MM.1S (cell line): ENCODE data around the gene FMNL1.

Experiments used
- DNase-seq: peaks from one replicate; pipeline ENCODE4 v3.0.0-alpha.2; 2015
- H2AFZ ChIP-seq: fragments of 300-600 bp; sonication (generic); 2 replicates; pipeline ENCODE4 v1.6.0; 2016; ENCODE audit warnings: antibody characterized with exemption, low read length
- H3F3A ChIP-seq: fragments of 300-600 bp; sonication (generic); 2 replicates; pipeline ENCODE4 v1.6.1; 2016; ENCODE audit warnings: mild to moderate bottlenecking, antibody characterized with exemption, low read length, moderate library complexity, mixed read lengths; ENCODE audit not compliant: insufficient read depth
- H3K27ac ChIP-seq: fragments of 300-600 bp; sonication (generic); 2 replicates; pipeline ENCODE4 v1.5.1; 2016; ENCODE audit warnings: mild to moderate bottlenecking, low read length
- H3K27me3 ChIP-seq: fragments of 300-600 bp; sonication (generic); replicated peaks from 2 replicates; pipeline ENCODE4 v1.6.0; 2016; ENCODE audit warnings: low read length; ENCODE audit not compliant: insufficient read depth
- H3K36me3 ChIP-seq: fragments of 300-600 bp; sonication (generic); replicated peaks from 2 replicates; pipeline ENCODE4 v1.6.1; 2016; ENCODE audit warnings: mild to moderate bottlenecking, low read length, mixed read lengths; ENCODE audit not compliant: insufficient read depth
- H3K4me1 ChIP-seq: fragments of 300-600 bp; sonication (generic); 2 replicates; pipeline ENCODE4 v1.6.1; 2016; ENCODE audit warnings: low read length, mixed read lengths
- H3K4me2 ChIP-seq: fragments of 300-600 bp; sonication (generic); 2 replicates; pipeline ENCODE4 v1.6.0; 2016; ENCODE audit warnings: low read depth, low read length
- H3K4me3 ChIP-seq: fragments of 300-600 bp; sonication (generic); 2 replicates; pipeline ENCODE4 v1.5.1; 2016; ENCODE audit warnings: low read length, mixed read lengths
- H3K79me2 ChIP-seq: fragments of 300-600 bp; sonication (generic); 2 replicates; pipeline ENCODE4 v1.6.1; 2016; ENCODE audit warnings: mixed run types, low read length, mixed read lengths
- H3K9ac ChIP-seq: fragments of 300-600 bp; sonication (generic); 2 replicates; pipeline ENCODE4 v1.6.1; 2016; ENCODE audit warnings: low read length, mixed read lengths
- H3K9me2 ChIP-seq: fragments of 300-600 bp; sonication (generic); replicated peaks from 2 replicates; pipeline ENCODE4 v1.6.1; 2016; ENCODE audit warnings: mild to moderate bottlenecking, low read length, mixed read lengths; ENCODE audit not compliant: insufficient read depth
- H3K9me3 ChIP-seq: fragments of 300-600 bp; sonication (generic); replicated peaks from 2 replicates; pipeline ENCODE4 v1.6.1; 2016; ENCODE audit warnings: mild to moderate bottlenecking, low read length, mixed read lengths; ENCODE audit not compliant: insufficient read depth
- H4K20me1 ChIP-seq: fragments of 300-600 bp; sonication (generic); 2 replicates; pipeline ENCODE4 v1.6.1; 2016; ENCODE audit warnings: mild to moderate bottlenecking, low read length, moderate library complexity, mixed read lengths; ENCODE audit not compliant: insufficient read depth
- EZH2 ChIP-seq: fragments of 300-600 bp; sonication (generic); optimal IDR thresholded peaks from 2 replicates; pipeline ENCODE3; 2017; ENCODE audit warnings: low read depth, mild to moderate bottlenecking, antibody characterized with exemption, low read length, mixed read lengths
- EZH2phosphoT487 ChIP-seq: fragments of 300-600 bp; sonication (generic); IDR thresholded peaks from 2 replicates; pipeline ENCODE4 v1.6.1; 2018; ENCODE audit warnings: antibody characterized with exemption, low read length
- TF ChIP-seq, protein P1 (sequence below): fragments of 300-600 bp; sonication (generic); IDR thresholded peaks from 2 replicates; pipeline ENCODE4 v1.5.1; 2016; ENCODE audit warnings: antibody characterized with exemption, low read length, mixed read lengths

Gene FMNL1

DNA sequence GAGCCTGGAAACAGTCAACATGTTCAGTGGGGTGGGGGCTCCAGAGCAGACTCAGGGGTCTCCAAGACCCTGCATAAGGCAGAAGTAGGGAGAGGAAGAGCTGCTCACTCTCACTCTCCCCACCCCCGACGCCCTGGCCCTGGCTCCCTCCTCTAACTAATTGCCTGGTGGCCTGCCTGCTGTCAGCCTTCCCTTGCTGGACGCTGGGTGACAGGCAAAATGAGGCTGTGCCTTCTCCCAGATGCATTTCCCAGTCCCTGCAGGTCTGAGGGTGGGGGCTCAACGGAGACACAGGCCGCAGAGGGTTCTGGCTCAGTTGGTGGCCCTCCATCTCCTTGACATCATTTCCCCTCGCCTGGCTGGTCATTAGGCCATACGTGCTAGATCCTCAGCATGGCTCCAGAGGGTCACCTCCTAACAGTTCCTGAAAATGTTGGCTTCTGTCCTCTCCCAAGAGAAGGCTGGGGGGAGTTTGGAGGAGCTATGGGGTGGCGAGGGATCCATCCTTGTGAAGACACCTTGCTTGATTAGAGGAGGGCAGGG, 1.4 kb downstream of the FMNL1 start:
- Histone ChIP-seq H4K20me1 (no peaks in the 10 kb centered on the region), H3K9me2 (no peaks in the 10 kb centered on the region), H3K4me1 (peaks cover 46% of the 10 kb centered on the region), H3F3A (peaks cover 75% of the 10 kb centered on the region), H3K27me3 (no peaks in the 10 kb centered on the region), H3K9ac (peak overlapping the region; percentile 98), H3K79me2 (peaks cover 75% of the 10 kb centered on the region), H3K4me2 (peak overlapping the region; percentile 90), H3K4me3 (peak overlapping the region; percentile 98), H3K36me3 (no peaks in the 10 kb centered on the region), H3K27ac (peak overlapping the region; percentile 99), H3K9me3 (no peaks in the 10 kb centered on the region), H2AFZ (no peak overlapping the region)
- TF ChIP-seq EZH2 = no peak
- TF ChIP-seq EZH2phosphoT487 = no peak
- TF ChIP-seq, protein P1, sequence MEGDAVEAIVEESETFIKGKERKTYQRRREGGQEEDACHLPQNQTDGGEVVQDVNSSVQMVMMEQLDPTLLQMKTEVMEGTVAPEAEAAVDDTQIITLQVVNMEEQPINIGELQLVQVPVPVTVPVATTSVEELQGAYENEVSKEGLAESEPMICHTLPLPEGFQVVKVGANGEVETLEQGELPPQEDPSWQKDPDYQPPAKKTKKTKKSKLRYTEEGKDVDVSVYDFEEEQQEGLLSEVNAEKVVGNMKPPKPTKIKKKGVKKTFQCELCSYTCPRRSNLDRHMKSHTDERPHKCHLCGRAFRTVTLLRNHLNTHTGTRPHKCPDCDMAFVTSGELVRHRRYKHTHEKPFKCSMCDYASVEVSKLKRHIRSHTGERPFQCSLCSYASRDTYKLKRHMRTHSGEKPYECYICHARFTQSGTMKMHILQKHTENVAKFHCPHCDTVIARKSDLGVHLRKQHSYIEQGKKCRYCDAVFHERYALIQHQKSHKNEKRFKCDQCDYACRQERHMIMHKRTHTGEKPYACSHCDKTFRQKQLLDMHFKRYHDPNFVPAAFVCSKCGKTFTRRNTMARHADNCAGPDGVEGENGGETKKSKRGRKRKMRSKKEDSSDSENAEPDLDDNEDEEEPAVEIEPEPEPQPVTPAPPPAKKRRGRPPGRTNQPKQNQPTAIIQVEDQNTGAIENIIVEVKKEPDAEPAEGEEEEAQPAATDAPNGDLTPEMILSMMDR = no peak
- DNase-seq = peak; percentile 20

DNA sequence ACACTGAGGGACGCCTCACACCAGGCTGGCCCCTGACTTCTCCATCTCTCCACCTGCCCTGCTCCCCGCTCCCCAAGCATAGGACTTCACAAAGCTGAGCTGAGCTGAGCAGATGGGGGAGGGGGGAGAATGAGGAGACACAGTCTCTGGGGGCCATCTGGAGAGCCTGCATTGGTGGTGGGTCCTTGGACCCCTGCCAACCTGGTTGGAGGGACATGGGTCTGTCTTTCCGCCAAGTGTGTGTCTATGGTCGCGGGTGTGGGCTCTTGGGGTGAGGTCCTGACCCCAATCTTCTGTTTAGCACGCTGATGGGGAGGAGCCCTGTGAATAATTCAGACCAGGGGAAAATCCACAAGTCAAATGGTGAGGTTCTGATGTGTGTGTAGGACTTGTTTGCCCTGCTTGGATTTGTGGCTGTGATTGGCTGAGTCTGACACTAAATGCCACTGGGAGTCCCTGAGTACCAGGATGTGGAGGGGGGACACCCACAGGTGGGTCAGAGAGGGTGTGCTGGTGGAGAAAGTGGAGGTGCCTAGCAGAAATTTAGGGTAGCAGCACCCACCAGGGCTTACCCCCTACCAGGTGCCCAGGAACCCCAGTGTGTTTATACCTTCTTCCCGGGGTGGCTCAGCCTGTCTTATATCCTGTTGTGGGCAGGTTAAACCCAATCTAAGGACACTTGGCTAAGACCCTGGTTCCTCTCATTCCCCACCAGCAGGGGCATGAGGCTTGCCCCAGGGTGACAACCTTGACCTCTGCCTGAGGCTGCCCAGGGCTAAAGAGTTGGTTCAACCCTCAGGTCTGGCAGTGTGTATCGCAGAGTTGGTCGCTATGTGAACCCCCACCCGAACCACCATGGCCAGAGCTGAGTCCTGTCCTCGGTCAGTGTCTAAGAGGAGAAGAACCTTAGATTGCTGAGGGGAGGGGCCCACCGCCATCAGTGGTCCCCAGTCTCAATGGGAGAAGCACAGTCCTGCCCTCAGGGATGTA, 2.1 kb downstream of the FMNL1 start:
- Histone ChIP-seq H3K79me2 (peaks cover 83% of the 10 kb centered on the region), H3K4me3 (peak overlapping the region; percentile 98), H3K27ac (peak overlapping the region; percentile 99)

DNA sequence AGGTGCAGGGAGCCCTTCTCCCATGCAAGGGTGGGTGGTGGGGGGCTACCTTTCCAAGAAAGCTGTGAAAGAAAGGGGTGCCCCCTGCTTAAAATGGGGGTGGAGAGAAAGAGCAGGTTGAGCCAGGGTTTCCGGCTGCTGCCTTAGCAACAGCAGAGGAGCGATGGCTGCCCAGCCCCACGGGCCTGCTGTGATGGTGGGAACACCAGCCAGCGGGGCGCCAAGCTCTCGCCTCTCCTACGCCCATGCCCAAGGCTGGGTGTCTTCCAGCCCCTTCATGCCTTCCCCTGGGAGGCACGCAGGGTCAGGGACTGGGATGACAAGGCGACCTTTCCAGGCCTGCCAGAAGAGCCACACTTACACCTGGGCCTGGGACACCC, 3.0 kb downstream of the FMNL1 start:
- peaks cover 77% of the 10 kb centered on the region for H3F3A ChIP-seq
- peak overlapping the region; percentile 90 for H3K4me2 ChIP-seq
- H3K36me3 ChIP-seq = no peaks in the 10 kb centered on the region
- no peaks in the 10 kb centered on the region for H3K27me3 ChIP-seq
- peak overlapping the region; percentile 98 for H3K9ac ChIP-seq
- H3K4me3 ChIP-seq = peak overlapping the region; percentile 98
- TF ChIP-seq EZH2phosphoT487 (no peak), EZH2 (no peak)
- TF ChIP-seq, protein P1 = no peak
- peak overlapping the region; percentile 99 for H3K27ac ChIP-seq
- no peaks in the 10 kb centered on the region for H3K9me2 ChIP-seq
- DNase-seq = peak; percentile 21
- peaks cover 61% of the 10 kb centered on the region for H3K4me1 ChIP-seq
- H3K79me2 ChIP-seq = peaks cover 91% of the 10 kb centered on the region
- H2AFZ ChIP-seq = no peak overlapping the region
- H4K20me1 ChIP-seq = no peaks in the 10 kb centered on the region
- H3K9me3 ChIP-seq = no peaks in the 10 kb centered on the region

More for the DNA sequence above, 2.1 kb downstream of the FMNL1 start:
- Histone ChIP-seq H3K27me3 (no peaks in the 10 kb centered on the region), H3K9ac (peak overlapping the region; percentile 98), H2AFZ (no peak overlapping the region), H3K9me2 (no peaks in the 10 kb centered on the region), H3K4me1 (peaks cover 53% of the 10 kb centered on the region), H3K4me2 (peak overlapping the region; percentile 90), H3K9me3 (no peaks in the 10 kb centered on the region), H4K20me1 (no peaks in the 10 kb centered on the region), H3F3A (peaks cover 82% of the 10 kb centered on the region), H3K36me3 (no peaks in the 10 kb centered on the region)
- DNase-seq = peak; percentile 53
- no peak for TF ChIP-seq EZH2phosphoT487
- TF ChIP-seq EZH2 = no peak
- TF ChIP-seq, protein P1 = peak; percentile 43
